Measurements from ENCODE around the gene ACSF2. TPM values are rescaled to one million over a fixed set of nuclear protein-coding genes. Genes with fewer than 3 reads are reported as not detected.

Gene ACSF2
- total RNA-seq, 1 experiment from 2014 or later, result 12.2 TPM

DNA sequence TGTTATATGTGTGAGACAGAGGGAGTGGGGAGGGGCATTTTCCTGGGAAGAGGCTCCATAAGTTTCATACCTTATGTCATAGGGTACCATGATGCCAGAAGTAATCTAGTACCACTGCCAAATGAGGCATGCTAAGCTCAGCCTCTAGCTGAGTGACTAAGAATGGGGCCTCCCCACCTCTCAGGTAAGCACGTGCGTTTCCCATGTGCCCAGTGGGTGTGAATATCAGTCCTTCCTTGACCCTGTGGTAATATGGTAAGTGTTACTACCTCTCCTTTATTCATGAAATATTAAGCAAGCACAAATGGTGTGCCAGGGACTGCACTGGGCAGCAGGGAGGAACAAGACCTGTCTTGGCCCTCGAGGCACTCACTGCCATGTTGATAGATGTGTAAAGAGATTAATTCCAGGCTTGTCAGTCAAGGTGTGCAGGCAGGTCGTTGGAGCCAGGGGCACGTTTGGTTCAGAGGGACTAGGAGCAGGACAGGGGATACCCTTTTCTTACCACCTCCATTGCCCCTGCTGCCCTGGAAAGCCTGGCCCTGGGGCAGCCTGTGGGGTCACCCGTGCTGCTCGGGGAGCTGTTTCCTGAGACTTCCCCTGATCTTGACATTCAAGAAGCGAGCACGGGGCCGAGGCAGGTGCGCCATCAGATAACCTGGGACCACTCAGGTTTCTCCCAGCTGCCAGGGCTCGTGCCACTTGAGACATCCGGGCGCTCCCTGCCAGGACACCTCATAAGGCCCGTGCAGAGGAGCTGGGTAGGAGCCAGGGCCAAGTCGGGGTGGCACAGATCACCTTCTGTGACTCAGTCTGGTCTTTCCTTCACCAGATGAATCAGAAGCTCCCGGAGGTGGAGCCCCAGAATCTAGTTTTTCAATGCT lies 61.4 kb downstream of the ACSF2 start:
- H2AK5ac ChIP-seq (ENCODE audit: insufficient read length, low read length), result no peak overlapping the region
- no peak overlapping the region for H2BK12ac ChIP-seq (ENCODE audit: insufficient read length, low read depth, low read length)
- no peaks in the 10 kb centered on the region for H3K79me2 ChIP-seq (ENCODE audit: insufficient read depth, low read length)
- H2BK20ac ChIP-seq (ENCODE audit: low read depth, low read length, poor library complexity, severe bottlenecking), result no peak overlapping the region
- no peaks in the 10 kb centered on the region for H3K9me3 Mint-ChIP-seq
- H3K14ac ChIP-seq (ENCODE audit: insufficient read depth, low read length), result no peak overlapping the region
- no peak overlapping the region for H2BK120ac ChIP-seq (ENCODE audit: low read depth, low read length, poor library complexity, severe bottlenecking)
- no peak for DNase-seq
- no peak overlapping the region for H3K23ac ChIP-seq (ENCODE audit: insufficient read length, low read depth, low read length)
- H3K18ac ChIP-seq (ENCODE audit: insufficient read length, low read depth, low read length), result no peak overlapping the region
- H3K27ac ChIP-seq (ENCODE audit: insufficient read length, low read depth, low read length), result no peak overlapping the region
- no peak overlapping the region for H4K8ac ChIP-seq (replicated peaks; ENCODE audit: insufficient read length, low read depth, low read length)
- no peak overlapping the region for H3K56ac ChIP-seq (ENCODE audit: insufficient read length, low read depth, low read length)
- H3K4me2 ChIP-seq (ENCODE audit: insufficient read depth, insufficient read length, low read length), result no peak overlapping the region
- peaks cover 11 to 13% of the 10 kb centered on the region in 2 experiments for H3K4me1 Mint-ChIP-seq
- H3K27me3 Mint-ChIP-seq (ENCODE audit: low read depth), result peaks cover 3% of the 10 kb centered on the region; the same call in 1 of the 2 replicates
- WGBS (ENCODE audit: extremely low coverage, insufficient read length, low lambda C conversion rate), result no CpG with 5 or more reads among the region's 17 CpGs
- H2BK5ac ChIP-seq (ENCODE audit: insufficient read length, low read length), result no peak overlapping the region
- H4K5ac ChIP-seq (ENCODE audit: insufficient read length, low read depth, low read length), result no peak overlapping the region
- no peak overlapping the region for H3K4ac ChIP-seq (ENCODE audit: low read depth, low read length)
- no peaks in the 10 kb centered on the region for H3K27me3 ChIP-seq (ENCODE audit: insufficient read depth, low read length)
- H4K20me1 ChIP-seq (ENCODE audit: control insufficient read depth, insufficient read depth, insufficient read length), result no peaks in the 10 kb centered on the region
- H3K36me3 Mint-ChIP-seq (ENCODE audit: insufficient read depth in 1 of 3, low read depth in 3 of 3), result peaks cover 2 to 35% (median 25%) of the 10 kb centered on the region in 3 experiments
- H2BK15ac ChIP-seq (ENCODE audit: low read depth, low read length), result no peak overlapping the region
- no peak overlapping the region for H3T11ph ChIP-seq (ENCODE audit: low read length)
- no peak overlapping the region for H3K27ac Mint-ChIP-seq
- TF ChIP-seq, protein P1, sequence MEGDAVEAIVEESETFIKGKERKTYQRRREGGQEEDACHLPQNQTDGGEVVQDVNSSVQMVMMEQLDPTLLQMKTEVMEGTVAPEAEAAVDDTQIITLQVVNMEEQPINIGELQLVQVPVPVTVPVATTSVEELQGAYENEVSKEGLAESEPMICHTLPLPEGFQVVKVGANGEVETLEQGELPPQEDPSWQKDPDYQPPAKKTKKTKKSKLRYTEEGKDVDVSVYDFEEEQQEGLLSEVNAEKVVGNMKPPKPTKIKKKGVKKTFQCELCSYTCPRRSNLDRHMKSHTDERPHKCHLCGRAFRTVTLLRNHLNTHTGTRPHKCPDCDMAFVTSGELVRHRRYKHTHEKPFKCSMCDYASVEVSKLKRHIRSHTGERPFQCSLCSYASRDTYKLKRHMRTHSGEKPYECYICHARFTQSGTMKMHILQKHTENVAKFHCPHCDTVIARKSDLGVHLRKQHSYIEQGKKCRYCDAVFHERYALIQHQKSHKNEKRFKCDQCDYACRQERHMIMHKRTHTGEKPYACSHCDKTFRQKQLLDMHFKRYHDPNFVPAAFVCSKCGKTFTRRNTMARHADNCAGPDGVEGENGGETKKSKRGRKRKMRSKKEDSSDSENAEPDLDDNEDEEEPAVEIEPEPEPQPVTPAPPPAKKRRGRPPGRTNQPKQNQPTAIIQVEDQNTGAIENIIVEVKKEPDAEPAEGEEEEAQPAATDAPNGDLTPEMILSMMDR (conservative IDR thresholded peaks at IDR 0.05), result no peak
- H2AFZ ChIP-seq (ENCODE audit: low read length), result no peak overlapping the region
- H3K4me1 ChIP-seq (ENCODE audit: insufficient read depth, low read length), result no peaks in the 10 kb centered on the region
- no peak overlapping the region for H4K91ac ChIP-seq (ENCODE audit: insufficient read length, low read depth, low read length)
- H3K79me1 ChIP-seq (ENCODE audit: insufficient read depth, low read depth, low read length, poor library complexity, severe bottlenecking), result no peaks in the 10 kb centered on the region
- H3K9ac ChIP-seq (ENCODE audit: extremely low read depth, insufficient read length, low read length), result no peak overlapping the region
- H3K4me3 Mint-ChIP-seq, result peak overlapping the region in 1 of 2 experiments; percentile 26; a peak in 1 of 5 replicates
- no peaks in the 10 kb centered on the region for H3K23me2 ChIP-seq (ENCODE audit: insufficient read length, low read depth, low read length, poor library complexity, severe bottlenecking)
- H3K9me3 ChIP-seq (ENCODE audit: control insufficient read depth, low read depth, low read length), result no peaks in the 10 kb centered on the region
